K562 (cell line): ENCODE measurements around the gene TXNRD2. TPM values are rescaled to one million over a fixed set of nuclear protein-coding genes. Genes with fewer than 3 reads are reported as not detected.

ENCODE experiments used
- ARHGAP35 ChIP-seq: fragments of 450-650 bp; IDR thresholded peaks from 2 replicates; pipeline ENCODE4 v1.6.1; 2018; ENCODE audit not compliant: partially characterized antibody
- EGR1 ChIP-seq: fragments of 450-650 bp; conservative IDR thresholded peaks from 2 replicates; pipeline ENCODE4 v1.6.1; 2017; ENCODE audit warnings: mild to moderate bottlenecking
- FOSL1 ChIP-seq: fragments of 200-800 bp; sonication (Bioruptor generic); conservative IDR thresholded peaks from 2 replicates; pipeline ENCODE4 v1.6.1; 2016; ENCODE audit warnings: missing genetic modification characterization, missing compliant biosample characterization
- HSF4 ChIP-seq: fragments of 250-450 bp; sonication (Bioruptor Pico); IDR thresholded peaks from 2 replicates; pipeline ENCODE4 v2.1.2; 2022; ENCODE audit warnings: mild to moderate bottlenecking, moderate library complexity, borderline replicate concordance
- JUND ChIP-seq, 2 experiments: IDR thresholded peaks; 2 replicates in 1 of 2; 3 replicates in 1 of 2; pipeline ENCODE4 v1.6.1; 2011; ENCODE audit warnings: borderline replicate concordance in 2 of 2, low read depth in 2 of 2, low read length in 2 of 2, improper control_type of control experiment in 1 of 2, missing biosample characterization in 1 of 2, missing genetic modification characterization in 1 of 2, missing genetic modification reagents in 1 of 2
- MECOM ChIP-seq: fragments of 250-450 bp; sonication (Bioruptor Pico); IDR thresholded peaks from 2 replicates; pipeline ENCODE4 v1.8.0; 2022; ENCODE audit warnings: inconsistent platforms
- NR4A1 ChIP-seq, 2 experiments: fragments of 250-450 bp in 1 of 2; fragments of 450-650 bp in 1 of 2; sonication (Bioruptor Pico) in 1 of 2; IDR thresholded peaks; 2 replicates each; pipeline versions ENCODE4 v1.4.0 to v1.6.1; 2016 to 2020; ENCODE audit warnings: mild to moderate bottlenecking in 2 of 2, missing compliant biosample characterization in 1 of 2, missing genetic modification characterization in 1 of 2, moderate library complexity in 1 of 2
- SMC3 ChIP-seq: conservative IDR thresholded peaks from 2 replicates; pipeline ENCODE4 v1.6.1; 2011; ENCODE audit warnings: low read depth, low read length, improper control_type of control experiment; ENCODE audit not compliant: insufficient read depth
- ZNF232 ChIP-seq: sonication (generic); formaldehyde crosslinking; IDR thresholded peaks from 2 replicates; pipeline ENCODE4 v1.8.0; 2022; ENCODE audit warnings: mild to moderate bottlenecking, missing genetic modification reagents
- ZNF274 ChIP-seq: IDR thresholded peaks from 2 replicates; pipeline ENCODE4 v1.6.1; 2011; ENCODE audit warnings: low read depth, mild to moderate bottlenecking, low read length, moderate library complexity, borderline replicate concordance
- polyA plus RNA-seq, 8 experiments: library from polyadenylated mRNA; depleted of rRNA in 4 of 8; stranded (reverse) in 5 of 8; unstranded in 3 of 8; fragments of >200 nt; fragmentation: Nextera tagmentation in 2 of 8; fragmentation: Illumina TruSeq in 1 of 8; extraction: Ambion mirVana in 2 of 8; extraction: Trizol in 1 of 8; gene quantifications; 2 replicates each; pipeline versions ENCODE4 v1.2.1 to v1.2.3, GENCODE V29; 2011 to 2014; ENCODE audit warnings: inconsistent platforms in 1 of 8, missing spikeins in 1 of 8
- total RNA-seq, 7 experiments: library from RNA; depleted of rRNA in 6 of 7; stranded (reverse); fragments of >200 nt in 6 of 7; fragmentation: Illumina TruSeq in 2 of 7; extraction: Trizol in 2 of 7; gene quantifications; 2 replicates each; pipeline versions ENCODE4 v1.2.1 to v1.2.3, GENCODE V29; 2011 to 2021; ENCODE audit warnings: low replicate concordance in 1 of 7
- TF ChIP-seq, protein P1 (sequence below), 2 experiments: fragments of 450-650 bp in 1 of 2; sonication (generic) in 1 of 2; formaldehyde crosslinking in 1 of 2; IDR thresholded peaks; 2 replicates each; pipeline versions ENCODE4 v1.7.1 to v1.9.0; 2016 to 2022; ENCODE audit warnings: inconsistent platforms in 1 of 2, mild to moderate bottlenecking in 1 of 2, missing genetic modification reagents in 1 of 2
- TF ChIP-seq, protein P2 (sequence below), 2 experiments: IDR thresholded peaks; 2 replicates each; pipeline ENCODE4 v1.6.1; 2011; ENCODE audit warnings: borderline replicate concordance in 1 of 2, control low read depth in 1 of 2, low read depth in 1 of 2, low read length in 1 of 2, mild to moderate bottlenecking in 1 of 2, mixed read lengths in 1 of 2, moderate library complexity in 1 of 2; ENCODE audit not compliant: insufficient read depth in 1 of 2, insufficient read length in 1 of 2, poor library complexity in 1 of 2, severe bottlenecking in 1 of 2; ENCODE audit errors: extremely low read depth in 1 of 2
- TF ChIP-seq, protein P3 (sequence below): fragments of 450-650 bp; IDR thresholded peaks from 2 replicates; pipeline ENCODE4 v1.6.1; 2016; ENCODE audit warnings: borderline replicate concordance

The TXNRD2 gene
- total and polyA plus RNA-seq, 9 of the 15 experiments (the other 6 are each of a cell fraction or from before 2014, with no cell fraction given), result 3.3 to 80.2 (median 49.4) TPM

DNA sequence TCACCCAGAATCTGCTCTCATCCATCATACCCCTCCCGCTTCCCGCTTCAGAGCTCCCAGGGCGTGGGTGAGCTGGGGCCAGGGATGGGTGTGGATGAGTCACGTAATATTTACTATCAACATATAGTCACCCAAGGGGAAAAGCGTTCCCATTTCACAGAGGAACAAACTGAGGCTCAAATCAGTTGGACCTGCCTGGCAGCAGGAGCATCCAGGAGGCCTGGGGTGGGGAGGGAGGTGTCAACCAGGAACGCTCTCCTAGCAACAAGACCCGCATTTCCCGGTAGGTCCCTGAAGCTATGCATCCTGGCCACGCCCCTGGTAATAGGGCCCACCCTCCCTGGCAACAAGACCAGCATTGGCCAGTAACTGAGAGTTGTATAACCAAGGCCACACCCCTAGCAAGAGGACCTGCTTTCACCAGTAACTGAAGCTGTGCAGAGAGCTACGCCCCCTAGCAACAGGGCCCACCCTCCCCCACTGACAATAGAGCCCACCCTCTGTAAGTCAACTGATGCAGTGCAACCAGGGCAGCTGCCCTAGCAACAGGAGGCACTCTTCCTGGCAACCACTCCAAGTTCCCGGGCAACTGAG is 32.7 kb upstream of the TXNRD2 start (continued):
- TF ChIP-seq, protein P1, sequence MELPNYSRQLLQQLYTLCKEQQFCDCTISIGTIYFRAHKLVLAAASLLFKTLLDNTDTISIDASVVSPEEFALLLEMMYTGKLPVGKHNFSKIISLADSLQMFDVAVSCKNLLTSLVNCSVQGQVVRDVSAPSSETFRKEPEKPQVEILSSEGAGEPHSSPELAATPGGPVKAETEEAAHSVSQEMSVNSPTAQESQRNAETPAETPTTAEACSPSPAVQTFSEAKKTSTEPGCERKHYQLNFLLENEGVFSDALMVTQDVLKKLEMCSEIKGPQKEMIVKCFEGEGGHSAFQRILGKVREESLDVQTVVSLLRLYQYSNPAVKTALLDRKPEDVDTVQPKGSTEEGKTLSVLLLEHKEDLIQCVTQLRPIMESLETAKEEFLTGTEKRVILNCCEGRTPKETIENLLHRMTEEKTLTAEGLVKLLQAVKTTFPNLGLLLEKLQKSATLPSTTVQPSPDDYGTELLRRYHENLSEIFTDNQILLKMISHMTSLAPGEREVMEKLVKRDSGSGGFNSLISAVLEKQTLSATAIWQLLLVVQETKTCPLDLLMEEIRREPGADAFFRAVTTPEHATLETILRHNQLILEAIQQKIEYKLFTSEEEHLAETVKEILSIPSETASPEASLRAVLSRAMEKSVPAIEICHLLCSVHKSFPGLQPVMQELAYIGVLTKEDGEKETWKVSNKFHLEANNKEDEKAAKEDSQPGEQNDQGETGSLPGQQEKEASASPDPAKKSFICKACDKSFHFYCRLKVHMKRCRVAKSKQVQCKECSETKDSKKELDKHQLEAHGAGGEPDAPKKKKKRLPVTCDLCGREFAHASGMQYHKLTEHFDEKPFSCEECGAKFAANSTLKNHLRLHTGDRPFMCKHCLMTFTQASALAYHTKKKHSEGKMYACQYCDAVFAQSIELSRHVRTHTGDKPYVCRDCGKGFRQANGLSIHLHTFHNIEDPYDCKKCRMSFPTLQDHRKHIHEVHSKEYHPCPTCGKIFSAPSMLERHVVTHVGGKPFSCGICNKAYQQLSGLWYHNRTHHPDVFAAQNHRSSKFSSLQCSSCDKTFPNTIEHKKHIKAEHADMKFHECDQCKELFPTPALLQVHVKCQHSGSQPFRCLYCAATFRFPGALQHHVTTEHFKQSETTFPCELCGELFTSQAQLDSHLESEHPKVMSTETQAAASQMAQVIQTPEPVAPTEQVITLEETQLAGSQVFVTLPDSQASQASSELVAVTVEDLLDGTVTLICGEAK (IDR thresholded peaks at IDR 0.05), result no peak
- TF ChIP-seq, protein P1 (CRISPR knock-in tag; IDR thresholded peaks at IDR 0.05), result no peak
- TF ChIP-seq ARHGAP35 (peak; percentile 52), NR4A1 (CRISPR knock-in tag; IDR thresholded peaks at IDR 0.05) (no peak), NR4A1 (tag; IDR thresholded peaks at IDR 0.05) (0 out of 2 replicates have a peak, but pooled peaks have one; percentile 59), MECOM (no peak), SMC3 (0 out of 2 replicates have a peak, but pooled peaks have one; percentile 2), FOSL1 (tag) (0 out of 2 replicates have a peak, but pooled peaks have one; percentile 49), ZNF274 (no peak), HSF4 (CRISPR knock-in tag) (peak; percentile 26; the same call in 1 of the 2 replicates), EGR1 (peak; percentile 84), ZNF232 (CRISPR knock-in tag) (no peak), JUND (IDR thresholded peaks at IDR 0.05; ENCODE audit: borderline replicate concordance, low read depth, low read length) (peak; percentile 62; the same call in 1 of the 2 replicates), JUND (tag; IDR thresholded peaks at IDR 0.05; ENCODE audit: borderline replicate concordance, low read depth, low read length) (peak; percentile 67; the same call in 1 of the 3 replicates)
- TF ChIP-seq, protein P2, sequence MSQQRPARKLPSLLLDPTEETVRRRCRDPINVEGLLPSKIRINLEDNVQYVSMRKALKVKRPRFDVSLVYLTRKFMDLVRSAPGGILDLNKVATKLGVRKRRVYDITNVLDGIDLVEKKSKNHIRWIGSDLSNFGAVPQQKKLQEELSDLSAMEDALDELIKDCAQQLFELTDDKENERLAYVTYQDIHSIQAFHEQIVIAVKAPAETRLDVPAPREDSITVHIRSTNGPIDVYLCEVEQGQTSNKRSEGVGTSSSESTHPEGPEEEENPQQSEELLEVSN (IDR thresholded peaks at IDR 0.05; ENCODE audit: borderline replicate concordance in 1 of 2, extremely low read depth in 1 of 2, insufficient read depth in 1 of 2, insufficient read length in 1 of 2, low read depth in 1 of 2, low read length in 1 of 2, poor library complexity in 1 of 2, severe bottlenecking in 1 of 2), result peak; percentile 4 to 33
- TF ChIP-seq, protein P3, sequence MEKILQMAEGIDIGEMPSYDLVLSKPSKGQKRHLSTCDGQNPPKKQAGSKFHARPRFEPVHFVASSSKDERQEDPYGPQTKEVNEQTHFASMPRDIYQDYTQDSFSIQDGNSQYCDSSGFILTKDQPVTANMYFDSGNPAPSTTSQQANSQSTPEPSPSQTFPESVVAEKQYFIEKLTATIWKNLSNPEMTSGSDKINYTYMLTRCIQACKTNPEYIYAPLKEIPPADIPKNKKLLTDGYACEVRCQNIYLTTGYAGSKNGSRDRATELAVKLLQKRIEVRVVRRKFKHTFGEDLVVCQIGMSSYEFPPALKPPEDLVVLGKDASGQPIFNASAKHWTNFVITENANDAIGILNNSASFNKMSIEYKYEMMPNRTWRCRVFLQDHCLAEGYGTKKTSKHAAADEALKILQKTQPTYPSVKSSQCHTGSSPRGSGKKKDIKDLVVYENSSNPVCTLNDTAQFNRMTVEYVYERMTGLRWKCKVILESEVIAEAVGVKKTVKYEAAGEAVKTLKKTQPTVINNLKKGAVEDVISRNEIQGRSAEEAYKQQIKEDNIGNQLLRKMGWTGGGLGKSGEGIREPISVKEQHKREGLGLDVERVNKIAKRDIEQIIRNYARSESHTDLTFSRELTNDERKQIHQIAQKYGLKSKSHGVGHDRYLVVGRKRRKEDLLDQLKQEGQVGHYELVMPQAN, result peak; percentile 49
